ENCODE results near the gene NCR3LG1. TPM values are rescaled to one million over a fixed set of nuclear protein-coding genes. Genes with fewer than 3 reads are reported as not detected.

NCR3LG1 gene, protein sequence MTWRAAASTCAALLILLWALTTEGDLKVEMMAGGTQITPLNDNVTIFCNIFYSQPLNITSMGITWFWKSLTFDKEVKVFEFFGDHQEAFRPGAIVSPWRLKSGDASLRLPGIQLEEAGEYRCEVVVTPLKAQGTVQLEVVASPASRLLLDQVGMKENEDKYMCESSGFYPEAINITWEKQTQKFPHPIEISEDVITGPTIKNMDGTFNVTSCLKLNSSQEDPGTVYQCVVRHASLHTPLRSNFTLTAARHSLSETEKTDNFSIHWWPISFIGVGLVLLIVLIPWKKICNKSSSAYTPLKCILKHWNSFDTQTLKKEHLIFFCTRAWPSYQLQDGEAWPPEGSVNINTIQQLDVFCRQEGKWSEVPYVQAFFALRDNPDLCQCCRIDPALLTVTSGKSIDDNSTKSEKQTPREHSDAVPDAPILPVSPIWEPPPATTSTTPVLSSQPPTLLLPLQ
- total RNA-seq (2014; rRNA removed; shearing (Covaris generic); ENCODE audit: low replicate concordance), result 0.17 and 0.20 TPM in 2 replicates

- Histone ChIP-seq H3K36me3 (no peaks in the 10 kb centered on the region), H3K9me3 (no peaks in the 10 kb centered on the region), H3K4me3 (peak within 1 kb of the TSS; percentile 15), H3K27me3 (no peaks in the 10 kb centered on the region)
- no peak for DNase-seq
Observed at GRCh38 chr11:17351510-17352176, at the start of gene NCR3LG1. TSS of gene NCR3LG1 (plus strand) at chr11:17351800. CDS start at chr11:17351970, 170 bp downstream.

- H3K4me3 ChIP-seq, result no peak overlapping the region
- no peaks in the 10 kb centered on the region for H3K9me3 ChIP-seq
- no peaks in the 10 kb centered on the region for H3K27me3 ChIP-seq
- no peak for DNase-seq
- H3K36me3 ChIP-seq, result peaks cover 22% of the 10 kb centered on the region
Observed at GRCh38 chr11:17313349-17314231, 38.0 kb upstream of the NCR3LG1 start.

DNA sequence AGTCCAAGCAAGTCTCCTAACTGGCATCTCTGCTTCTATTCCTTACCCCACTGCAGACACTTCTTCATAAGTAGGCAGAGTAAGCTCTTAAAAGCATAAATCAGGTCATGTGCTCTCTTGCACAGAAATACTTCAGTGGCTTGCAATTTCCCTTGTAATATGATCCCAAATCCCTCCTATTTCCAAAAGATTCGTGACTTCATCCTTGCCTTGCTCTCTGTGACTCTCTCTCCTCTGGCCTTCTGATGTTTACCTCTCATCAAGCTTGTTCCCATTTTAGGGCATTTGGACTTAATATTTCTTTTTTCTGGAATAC, 37.4 kb upstream of the NCR3LG1 start:
- H3K4me3 ChIP-seq, result no peak overlapping the region
- no peaks in the 10 kb centered on the region for H3K9me3 ChIP-seq
- H3K27me3 ChIP-seq, result no peaks in the 10 kb centered on the region
- DNase-seq, result no peak
- peaks cover 22% of the 10 kb centered on the region for H3K36me3 ChIP-seq

GRCh38 chr11:17314904-17315426, 36.6 kb upstream of the NCR3LG1 start:
- DNase-seq, result no peak
- H3K4me3 ChIP-seq, result no peak overlapping the region
- H3K36me3 ChIP-seq, result peaks cover 17% of the 10 kb centered on the region
- H3K27me3 ChIP-seq, result no peaks in the 10 kb centered on the region
- no peaks in the 10 kb centered on the region for H3K9me3 ChIP-seq

DNA sequence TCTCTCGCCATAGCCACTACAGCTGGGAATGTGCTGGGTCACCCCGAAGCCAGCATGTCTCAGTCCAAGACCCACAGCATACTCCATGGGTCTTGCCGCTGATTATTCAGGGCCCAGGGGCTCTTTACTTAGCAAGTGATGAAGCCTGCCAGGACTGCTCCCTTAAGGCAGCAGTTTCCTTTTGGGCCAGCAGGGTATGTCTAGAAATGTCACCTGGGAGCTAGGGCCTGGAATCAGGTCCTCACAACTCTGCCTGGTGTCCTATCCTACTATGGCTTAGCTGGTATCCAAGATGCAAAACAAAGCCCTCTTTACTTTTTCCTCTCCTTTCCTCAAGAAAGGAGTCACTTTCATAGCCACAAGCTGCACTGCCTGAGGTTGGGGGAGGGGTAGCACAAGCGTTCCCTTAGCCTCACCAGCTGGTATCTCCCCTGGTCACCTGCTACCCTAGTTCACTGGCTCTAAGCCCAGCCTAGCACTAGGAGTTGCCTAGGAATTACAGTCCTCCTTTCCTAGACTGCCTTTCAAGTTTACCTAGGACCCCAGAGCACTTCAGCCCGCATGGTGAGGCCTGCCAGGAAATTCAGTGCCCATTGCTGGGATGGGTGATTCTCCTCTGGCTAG, 22.6 kb upstream of the NCR3LG1 start:
- Histone ChIP-seq H3K36me3 (no peaks in the 10 kb centered on the region), H3K9me3 (no peaks in the 10 kb centered on the region), H3K27me3 (no peaks in the 10 kb centered on the region), H3K4me3 (no peak overlapping the region)
- no peak for DNase-seq

GRCh38 chr11:17331669-17332068, 19.9 kb upstream of the NCR3LG1 start:
- no peaks in the 10 kb centered on the region for H3K36me3 ChIP-seq
- no peak for DNase-seq

DNA sequence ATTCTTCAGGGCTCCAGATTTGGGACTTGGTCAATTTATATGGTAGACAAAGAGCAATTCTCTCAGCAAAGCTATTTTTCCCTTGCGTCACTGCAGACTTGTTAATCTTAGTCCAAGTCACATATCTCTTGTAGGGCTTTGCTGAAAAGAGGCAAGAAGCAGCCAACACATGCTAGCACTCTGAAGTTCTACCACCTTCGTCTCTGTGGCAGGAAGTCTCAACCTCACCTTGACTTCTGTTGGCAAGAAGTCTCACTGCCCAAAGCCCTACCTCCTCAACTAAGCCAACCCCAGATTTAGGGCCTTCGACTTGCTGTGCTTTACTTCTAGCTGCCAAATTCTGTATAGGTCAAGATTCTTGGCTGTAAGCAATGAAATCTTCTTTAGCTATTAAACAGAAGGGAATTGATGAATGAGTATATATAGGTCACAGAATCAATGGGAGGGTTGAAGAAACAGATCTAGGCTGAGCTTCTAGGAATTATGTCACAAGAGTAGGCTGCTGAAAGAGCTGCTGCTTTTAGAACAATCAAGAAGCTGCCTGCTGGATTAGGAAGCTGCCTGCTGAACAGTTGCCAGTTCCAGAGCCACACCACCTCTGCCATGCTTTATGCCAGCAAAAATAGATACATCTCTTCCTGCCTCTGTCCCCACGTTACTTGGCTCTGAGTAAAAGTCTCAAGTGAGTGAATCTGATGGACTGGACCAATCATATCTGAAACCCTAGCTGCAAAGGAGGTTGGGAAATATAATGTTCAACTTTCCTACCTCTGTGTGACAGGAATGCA, 17.6 kb upstream of the NCR3LG1 start:
- DNase-seq, result no peak

More at GRCh38 chr11:17331669-17332068, 19.9 kb upstream of the NCR3LG1 start:
- H3K27me3 ChIP-seq, result no peaks in the 10 kb centered on the region
- H3K9me3 ChIP-seq, result no peaks in the 10 kb centered on the region
- H3K4me3 ChIP-seq, result no peak overlapping the region

DNA sequence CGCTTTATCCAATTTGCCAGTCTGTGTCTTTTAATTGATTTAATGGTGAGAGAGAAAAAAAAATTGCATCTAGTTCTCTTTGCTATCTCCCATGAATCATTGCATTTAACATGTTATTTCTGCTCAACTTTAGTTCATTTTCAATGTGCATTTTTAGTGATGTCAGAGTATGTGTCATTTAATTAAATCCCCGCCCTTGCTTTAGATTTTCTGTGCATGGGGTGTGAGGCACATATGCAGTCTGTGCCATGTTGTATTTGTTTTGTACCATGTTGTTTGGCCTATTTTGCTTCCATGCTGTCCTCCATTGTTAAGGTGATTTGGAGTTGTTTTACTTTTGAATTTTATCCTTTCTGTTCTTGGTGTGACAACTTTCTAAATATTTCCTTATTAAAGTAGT, 8.3 kb upstream of the NCR3LG1 start:
- no peak overlapping the region for H3K4me3 ChIP-seq
- no peaks in the 10 kb centered on the region for H3K9me3 ChIP-seq
- H3K36me3 ChIP-seq, result no peaks in the 10 kb centered on the region
- H3K27me3 ChIP-seq, result no peaks in the 10 kb centered on the region
- DNase-seq, result no peak

More for the DNA sequence above, 17.6 kb upstream of the NCR3LG1 start:
- H3K4me3 ChIP-seq, result no peak overlapping the region
- H3K36me3 ChIP-seq, result no peaks in the 10 kb centered on the region
- no peaks in the 10 kb centered on the region for H3K27me3 ChIP-seq
- no peaks in the 10 kb centered on the region for H3K9me3 ChIP-seq

GRCh38 chr11:17343907-17344306, 7.7 kb upstream of the NCR3LG1 start:
- Histone ChIP-seq H3K4me3 (no peak overlapping the region), H3K36me3 (no peaks in the 10 kb centered on the region), H3K9me3 (no peaks in the 10 kb centered on the region), H3K27me3 (no peaks in the 10 kb centered on the region)
- no peak for DNase-seq

DNA sequence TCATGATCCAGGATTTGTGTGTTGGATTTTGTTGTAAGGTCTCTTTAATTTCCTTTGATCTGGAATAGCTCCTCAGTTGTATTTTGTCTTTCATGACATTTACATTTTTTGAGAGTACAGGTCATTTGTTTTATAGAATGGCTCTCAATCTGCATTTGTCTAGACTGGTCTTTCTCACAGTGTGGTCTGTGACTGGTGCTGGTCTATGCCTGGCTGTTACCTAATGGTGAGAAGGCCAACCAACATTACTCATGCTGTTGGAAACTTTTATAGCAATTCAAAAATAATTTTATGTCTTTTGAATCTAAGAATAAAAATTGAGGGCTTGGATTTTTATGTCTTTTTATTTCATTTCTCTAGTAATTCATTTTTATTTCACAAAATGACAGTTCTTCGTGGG, 3.9 kb upstream of the NCR3LG1 start:
- no peaks in the 10 kb centered on the region for H3K9me3 ChIP-seq
- DNase-seq, result no peak
- no peaks in the 10 kb centered on the region for H3K36me3 ChIP-seq
- no peaks in the 10 kb centered on the region for H3K27me3 ChIP-seq
- no peak overlapping the region for H3K4me3 ChIP-seq

DNA sequence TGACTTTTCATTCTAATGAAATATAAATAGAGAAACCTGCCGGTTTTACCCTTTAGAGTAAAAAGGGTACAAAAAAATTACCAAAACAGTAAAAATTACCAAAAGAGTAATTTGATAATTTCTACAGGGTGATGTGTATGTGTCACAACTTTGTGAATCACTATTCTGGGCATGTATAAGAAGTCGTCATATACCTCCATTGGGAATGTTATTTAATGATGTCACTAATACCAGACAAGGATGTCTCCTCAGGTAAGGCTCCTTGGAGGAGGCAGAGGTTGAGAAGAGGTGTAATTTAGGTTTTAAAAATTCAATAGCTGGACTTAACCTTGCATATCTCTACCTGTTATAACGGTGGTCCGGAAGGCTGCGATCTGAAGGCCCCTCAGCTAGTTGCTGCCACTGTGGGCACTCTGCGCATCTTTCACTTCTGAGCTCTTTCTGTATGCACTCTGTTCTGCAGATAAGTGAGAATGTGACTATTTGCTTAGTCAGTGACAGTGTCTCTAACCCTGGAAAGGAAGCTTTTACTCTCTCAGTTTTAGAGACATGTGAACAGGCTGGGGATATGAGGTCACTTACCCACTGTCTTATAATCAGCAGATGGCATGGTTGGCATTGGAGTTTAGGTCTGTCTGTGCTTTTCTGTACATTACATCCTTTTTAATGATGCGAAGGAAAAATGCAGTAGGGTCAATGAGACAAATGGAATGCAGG, 987 bp upstream of the NCR3LG1 start:
- Histone ChIP-seq H3K4me3 (no peak overlapping the region), H3K9me3 (no peaks in the 10 kb centered on the region)

DNA sequence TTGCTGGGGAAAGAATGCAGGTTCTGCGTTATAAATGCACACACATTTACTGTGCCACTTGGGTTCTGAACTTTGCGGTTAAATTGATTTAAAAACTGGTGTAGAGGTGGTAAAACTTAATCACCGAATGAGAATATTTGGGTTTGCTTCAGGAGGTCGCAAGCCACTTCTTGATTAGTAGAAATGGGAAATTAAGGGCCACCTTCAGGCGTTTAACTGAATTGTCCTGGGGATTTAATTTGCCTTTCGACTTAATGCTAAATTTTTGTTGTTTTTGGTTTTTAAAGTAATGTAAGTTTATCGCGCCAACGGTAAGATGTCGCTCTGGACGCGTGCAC, 459 bp upstream of the NCR3LG1 start:
- Histone ChIP-seq H3K27me3 (no peaks in the 10 kb centered on the region), H3K9me3 (no peaks in the 10 kb centered on the region), H3K36me3 (no peaks in the 10 kb centered on the region), H3K4me3 (no peak overlapping the region)
- no peak for DNase-seq

More for the DNA sequence above, 987 bp upstream of the NCR3LG1 start:
- H3K36me3 ChIP-seq, result no peaks in the 10 kb centered on the region
- DNase-seq, result no peak
- no peaks in the 10 kb centered on the region for H3K27me3 ChIP-seq

- peak; percentile 66 for DNase-seq
- H3K27me3 ChIP-seq, result no peaks in the 10 kb centered on the region
Observed at GRCh38 chr11:17352950-17353820, 1.6 kb downstream of the NCR3LG1 start.

GRCh38 chr11:17353821-17354600, 2.4 kb downstream of the NCR3LG1 start:
- no peak for DNase-seq
- peak overlapping the region; percentile 53 for H3K4me3 ChIP-seq

More at GRCh38 chr11:17352950-17353820, 1.6 kb downstream of the NCR3LG1 start:
- H3K4me3 ChIP-seq, result peak overlapping the region; percentile 53
- H3K36me3 ChIP-seq, result no peaks in the 10 kb centered on the region
- H3K9me3 ChIP-seq, result no peaks in the 10 kb centered on the region

More at GRCh38 chr11:17353821-17354600, 2.4 kb downstream of the NCR3LG1 start:
- no peaks in the 10 kb centered on the region for H3K36me3 ChIP-seq
- H3K9me3 ChIP-seq, result no peaks in the 10 kb centered on the region
- H3K27me3 ChIP-seq, result no peaks in the 10 kb centered on the region
